ENCODE data around the gene KCNQ5. TPM values are rescaled to one million over a fixed set of nuclear protein-coding genes. Genes with fewer than 3 reads are reported as not detected.

The KCNQ5 gene
- total and polyA plus RNA-seq, 2 of the 8 experiments (the other 6 are each of a cell fraction or from before 2014, with no cell fraction given) = 0.83 to 1.2 TPM

DNA sequence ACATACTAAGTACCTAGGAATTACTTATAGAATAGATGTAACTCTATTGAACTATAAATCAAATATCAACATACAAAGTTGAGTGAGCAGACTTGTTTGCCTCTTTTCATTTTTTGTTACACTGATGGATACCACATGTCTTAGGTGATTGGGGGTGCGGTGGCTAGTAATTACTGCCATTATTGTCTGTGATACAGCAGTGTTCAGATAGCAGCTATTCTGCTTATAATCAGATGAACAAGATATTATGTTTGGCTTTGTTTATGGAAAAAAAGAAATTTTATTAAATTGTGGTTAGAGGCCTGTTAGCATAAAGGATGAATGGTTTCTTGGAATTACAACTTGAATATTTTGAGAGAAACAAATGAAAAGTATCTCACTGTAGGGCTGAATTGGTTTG, 55.9 kb downstream of the KCNQ5 start:
- no peak for FAIRE-seq
- Histone ChIP-seq H3K9ac (replicated peaks in 1 of 4; ENCODE audit: extremely low read depth in 1 of 4, low read depth in 3 of 4, low read length in 3 of 4) (no peak overlapping the region), H3K4ac (replicated peaks; ENCODE audit: insufficient read length, low read depth, low read length) (no peak overlapping the region), H4K5ac (ENCODE audit: insufficient read length, low read depth, low read length) (no peak overlapping the region), H2BK20ac (ENCODE audit: low read length) (no peak overlapping the region), H3K18ac (ENCODE audit: extremely low read depth, low read length) (no peak overlapping the region), H3K23ac (ENCODE audit: insufficient read length) (no peak overlapping the region), H3K14ac (ENCODE audit: insufficient read length) (no peak overlapping the region), H3K36me3 (ENCODE audit: control insufficient read depth in 2 of 4, insufficient read depth in 4 of 4, low read length in 3 of 4) (no peaks in the 10 kb centered on the region), H3K9me3 (ENCODE audit: insufficient read depth in 2 of 2, low read depth in 1 of 2, low read length in 1 of 2) (no peaks in the 10 kb centered on the region), H3K4me3 (ENCODE audit: extremely low read depth in 1 of 4, insufficient read depth in 2 of 4, low read depth in 3 of 4, low read length in 4 of 4) (no peak overlapping the region), H3K79me1 (ENCODE audit: low read depth, low read length) (no peaks in the 10 kb centered on the region), H2BK5ac (ENCODE audit: low read depth, low read length) (no peak overlapping the region), H4K20me1 (replicated peaks in 1 of 2; ENCODE audit: control insufficient read depth in 1 of 2, insufficient read depth in 2 of 2, low read length in 2 of 2) (no peaks in the 10 kb centered on the region), H3K4me1 (replicated peaks in 1 of 4; ENCODE audit: control insufficient read depth in 3 of 4, insufficient read depth in 4 of 4, low read length in 3 of 4) (no peaks in the 10 kb centered on the region), H2AK5ac (ENCODE audit: low read depth, low read length) (no peak overlapping the region), H2BK15ac (ENCODE audit: low read length) (no peak overlapping the region), H2BK12ac (ENCODE audit: low read depth, low read length) (no peak overlapping the region), H3K56ac (replicated peaks; ENCODE audit: insufficient read length, low read depth, low read length) (no peak overlapping the region), H3K23me2 (ENCODE audit: low read depth, low read length) (no peaks in the 10 kb centered on the region), H4K8ac (ENCODE audit: extremely low read depth, insufficient read depth, low read length) (no peak overlapping the region), H2BK120ac (replicated peaks; ENCODE audit: low read depth, low read length) (no peak overlapping the region), H3K27me3 (replicated peaks in 1 of 4; ENCODE audit: control insufficient read depth in 3 of 4, extremely low read depth in 1 of 4, insufficient read depth in 3 of 4, low read length in 3 of 4) (no peaks in the 10 kb centered on the region), H2AFZ (ENCODE audit: low read length) (no peak overlapping the region), H4K91ac (replicated peaks; ENCODE audit: insufficient read length, low read length) (no peak overlapping the region), H3K27ac (ENCODE audit: low read depth, low read length) (no peak overlapping the region), H3K79me2 (ENCODE audit: control insufficient read depth in 1 of 2, insufficient read depth in 2 of 2, low read length in 2 of 2) (no peaks in the 10 kb centered on the region), H3K4me2 (ENCODE audit: insufficient read depth in 1 of 2, low read depth in 2 of 2, low read length in 2 of 2) (no peak overlapping the region)
- no peak for TF ChIP-seq NANOG (IDR thresholded peaks at IDR 0.05; ENCODE audit: insufficient read depth, low read depth, low read length, poor library complexity, severe bottlenecking)
- TF ChIP-seq EP300 (IDR thresholded peaks at IDR 0.05; ENCODE audit: borderline replicate concordance in 1 of 2, low read depth in 2 of 2, low read length in 2 of 2) = no peak
- TF ChIP-seq KDM5A (IDR thresholded peaks at IDR 0.05; ENCODE audit: low read length) = no peak
- TF ChIP-seq, protein P1, sequence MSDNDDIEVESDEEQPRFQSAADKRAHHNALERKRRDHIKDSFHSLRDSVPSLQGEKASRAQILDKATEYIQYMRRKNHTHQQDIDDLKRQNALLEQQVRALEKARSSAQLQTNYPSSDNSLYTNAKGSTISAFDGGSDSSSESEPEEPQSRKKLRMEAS (IDR thresholded peaks at IDR 0.05) = no peak
- TF ChIP-seq SIRT6 (IDR thresholded peaks at IDR 0.05; ENCODE audit: low read length) = no peak
- TF ChIP-seq KDM1A (IDR thresholded peaks at IDR 0.05; ENCODE audit: borderline replicate concordance, low read length) = no peak
- TF ChIP-seq RXRA (IDR thresholded peaks at IDR 0.05; ENCODE audit: insufficient read depth, low read depth, low read length) = no peak
- no peak for TF ChIP-seq CBX8 (IDR thresholded peaks at IDR 0.05; ENCODE audit: borderline replicate concordance, low read depth, low read length)
- 100% methylated on average over 1 of the region's 1 CpG; no CpG with 5 or more reads in 1 of the 2 experiments for WGBS, 2 experiments (ENCODE audit: extremely low coverage in 1 of 2, insufficient coverage in 1 of 2, insufficient read length in 1 of 2, insufficient replicate concordance in 2 of 2, low coverage in 1 of 2, low lambda C conversion rate in 2 of 2, missing lambda C conversion rate in 1 of 2)
- DNase-seq (ENCODE audit: low read depth in 1 of 2, low spot score in 2 of 2) = no peak
- CTCF ChIA-PET (ENCODE audit: partially characterized antibody) = interaction anchor here (1.0 kb wide), 1 partner anchor 266 kb away, joined by 4 read pairs; no protein-coding TSS in a partner anchor
- POLR2A ChIA-PET (ENCODE audit: partially characterized antibody) = no interaction called here

Measured in H1 (cell line).